H1 (cell line): Measurements from ENCODE around the gene PALD1. TPM values are rescaled to one million over a fixed set of nuclear protein-coding genes. Genes with fewer than 3 reads are reported as not detected.

Experiments used
- CHD7 ChIP-seq: fragments of 300-600 bp; sonication (generic); IDR thresholded peaks from 2 replicates; pipeline ENCODE4 v1.7.1; 2012; ENCODE audit warnings: low read length, moderate library complexity, mild to moderate bottlenecking, inconsistent platforms; ENCODE audit not compliant: insufficient replicate concordance
- EZH2 ChIP-seq: fragments of 200-600 bp; sonication (generic); IDR thresholded peaks from 2 replicates; pipeline ENCODE4 v1.7.1; 2012; ENCODE audit warnings: low read depth, mild to moderate bottlenecking, moderate library complexity, low read length, inconsistent platforms; ENCODE audit not compliant: severe bottlenecking
- KDM1A ChIP-seq: fragments of 200-600, 300-600 bp; sonication (generic); IDR thresholded peaks from 2 replicates; pipeline ENCODE4 v1.7.1; 2016; ENCODE audit warnings: mild to moderate bottlenecking, low read length, borderline replicate concordance
- YY1 ChIP-seq: IDR thresholded peaks from 2 replicates; pipeline ENCODE4 v1.6.1; 2011; ENCODE audit warnings: low read depth, mild to moderate bottlenecking, low read length
- polyA plus RNA-seq, 7 experiments: library from polyadenylated mRNA; depleted of rRNA in 3 of 7; stranded (reverse) in 5 of 7; unstranded in 2 of 7; fragments of >200 nt in 5 of 7; fragments of 200-250 nt in 2 of 7; gene quantifications; 1 replicate in 5 of 7; 2 replicates in 1 of 7; 4 replicates in 1 of 7; pipeline versions ENCODE4 v1.2.1 to v1.2.3, GENCODE V29; 2011 to 2013; ENCODE audit warnings: missing spikeins in 2 of 7, mixed read lengths in 2 of 7
- total RNA-seq: library from RNA; stranded (reverse); fragmentation: NEBNext Ultra II Directional; extraction: Animal tissue kit (Norgen Biotek cat#: 25700); gene quantifications from 2 replicates; pipeline ENCODE4 v1.2.1, GENCODE V29; 2021

Gene PALD1
- total and polyA plus RNA-seq, 2 of the 8 experiments (the other 6 are each of a cell fraction or from before 2014, with no cell fraction given) = 13.3 to 32.8 TPM

GRCh38 chr10:70576803-70577517, 98.4 kb downstream of the PALD1 start (continued):
- TF ChIP-seq CHD7 (no peak), YY1 (no peak), KDM1A (no peak), EZH2 (no peak)
